Liver (tissue), 9 donors: ENCODE measurements around the gene ARHGAP4. TPM values are rescaled to one million over a fixed set of nuclear protein-coding genes. Genes with fewer than 3 reads are reported as not detected.

Source experiments
- DNase-seq: peaks from one replicate; pipeline ENCODE4 v3.0.0-alpha.2; 2017; ENCODE audit warnings: low spot score
- H3K27ac ChIP-seq, 2 donors: one replicate each; pipeline ENCODE4 v1.7.0; 2013; ENCODE audit warnings: inconsistent platforms in 2 of 2, low read length in 2 of 2, control low read depth in 1 of 2, low read depth in 1 of 2, mild to moderate bottlenecking in 1 of 2
- H3K27me3 ChIP-seq, 4 donors: one replicate each; pipeline versions ENCODE4 v1.6.1 to v1.7.0; 2013; ENCODE audit warnings: low read length in 3 of 4, inconsistent platforms in 1 of 4, mild to moderate bottlenecking in 1 of 4, moderate library complexity in 1 of 4; ENCODE audit not compliant: control insufficient read depth in 4 of 4, insufficient read depth in 4 of 4
- H3K36me3 ChIP-seq, 4 donors: one replicate each; pipeline versions ENCODE4 v1.6.1 to v1.7.0; 2013; ENCODE audit warnings: low read length in 3 of 4, mild to moderate bottlenecking in 3 of 4, low read depth in 1 of 4, moderate library complexity in 1 of 4; ENCODE audit not compliant: control insufficient read depth in 4 of 4, insufficient read depth in 3 of 4
- H3K4me1 ChIP-seq, 4 donors: one replicate each; pipeline versions ENCODE4 v1.6.1 to v1.7.0; 2013; ENCODE audit warnings: low read length in 3 of 4, mild to moderate bottlenecking in 3 of 4, moderate library complexity in 1 of 4; ENCODE audit not compliant: control insufficient read depth in 4 of 4, insufficient read depth in 4 of 4
- H3K4me3 ChIP-seq, 3 donors: one replicate each; pipeline versions ENCODE4 v1.6.1 to v1.7.0; 2013; ENCODE audit warnings: low read length in 3 of 3, control low read depth in 1 of 3, low read depth in 1 of 3, mild to moderate bottlenecking in 1 of 3
- H3K9ac ChIP-seq, 2 donors: one replicate each; pipeline ENCODE4 v1.7.0; 2013; ENCODE audit warnings: low read length in 2 of 2, mild to moderate bottlenecking in 2 of 2, moderate library complexity in 2 of 2, control low read depth in 1 of 2, low read depth in 1 of 2
- H3K9me3 ChIP-seq, 4 donors: one replicate each; pipeline versions ENCODE4 v1.6.1 to v1.7.0; 2013; ENCODE audit warnings: low read length in 3 of 4; ENCODE audit not compliant: control insufficient read depth in 4 of 4
- EGR1 ChIP-seq, 2 donors: IDR thresholded peaks; 2 replicates each; pipeline ENCODE4 v1.6.1; 2016 to 2018; ENCODE audit warnings: antibody characterized with exemption in 2 of 2, low read depth in 2 of 2
- FOXA2 ChIP-seq: IDR thresholded peaks from 2 replicates; pipeline ENCODE4 v1.6.1; 2016; ENCODE audit warnings: antibody characterized with exemption
- GABPA ChIP-seq, 2 donors: IDR thresholded peaks in 1 of 2; conservative IDR thresholded peaks in 1 of 2; 2 replicates each; pipeline ENCODE4 v1.6.1; 2016; ENCODE audit warnings: antibody characterized with exemption in 2 of 2, mild to moderate bottlenecking in 1 of 2, moderate library complexity in 1 of 2
- HNF4A ChIP-seq, 2 donors: conservative IDR thresholded peaks; 2 replicates each; pipeline ENCODE4 v1.6.1; 2016; ENCODE audit warnings: antibody characterized with exemption in 2 of 2, mild to moderate bottlenecking in 2 of 2
- HNF4G ChIP-seq: IDR thresholded peaks from 2 replicates; pipeline ENCODE4 v1.6.1; 2016; ENCODE audit warnings: antibody characterized with exemption
- JUND ChIP-seq, 2 donors: IDR thresholded peaks; 2 replicates each; pipeline ENCODE4 v1.6.1; 2016; ENCODE audit warnings: antibody characterized with exemption in 2 of 2
- NR2F2 ChIP-seq: IDR thresholded peaks from 2 replicates; pipeline ENCODE4 v1.6.1; 2016; ENCODE audit warnings: antibody characterized with exemption
- RAD21 ChIP-seq, 2 donors: IDR thresholded peaks; 2 replicates each; pipeline ENCODE4 v1.6.1; 2016; ENCODE audit warnings: antibody characterized with exemption in 2 of 2, mild to moderate bottlenecking in 2 of 2
- RXRA ChIP-seq, 2 donors: IDR thresholded peaks; 2 replicates each; pipeline ENCODE4 v1.6.1; 2017 to 2018; ENCODE audit warnings: antibody characterized with exemption in 2 of 2, mild to moderate bottlenecking in 1 of 2
- SP1 ChIP-seq: IDR thresholded peaks from 2 replicates; pipeline ENCODE4 v1.6.1; 2018; ENCODE audit warnings: antibody characterized with exemption, mild to moderate bottlenecking
- TAF1 ChIP-seq: conservative IDR thresholded peaks from 2 replicates; pipeline ENCODE4 v1.6.1; 2016; ENCODE audit warnings: antibody characterized with exemption, mild to moderate bottlenecking
- YY1 ChIP-seq: IDR thresholded peaks from 2 replicates; pipeline ENCODE4 v1.6.1; 2016; ENCODE audit warnings: antibody characterized with exemption, mild to moderate bottlenecking
- WGBS: extraction: QIAGEN DNeasy Blood & Tissue Kit; methylation state at CpG from one replicate; pipeline ENCODE4 v1.1.7; 2013; 5-methylcytosine and 5-hydroxymethylcytosine counted together
- polyA plus RNA-seq, 2 donors: library from polyadenylated mRNA; stranded (reverse) in 1 of 2; unstranded in 1 of 2; fragments of 200-250 nt in 1 of 2; fragments of >200 nt in 1 of 2; fragmentation: Nextera tagmentation in 1 of 2; extraction: Ambion mirVana in 1 of 2; gene quantifications; one replicate each; pipeline versions ENCODE4 v1.2.1 to v1.2.3, GENCODE V29; 2013 to 2015
- total RNA-seq, 2 donors: library from RNA; depleted of rRNA; stranded (reverse); fragments of >200 nt; gene quantifications; one replicate each; pipeline ENCODE4 v1.2.3, GENCODE V29; 2014
- TF ChIP-seq, protein P1 (sequence below): IDR thresholded peaks from 2 replicates; pipeline ENCODE4 v1.6.1; 2016; ENCODE audit warnings: antibody characterized with exemption
- TF ChIP-seq, protein P2 (sequence below): IDR thresholded peaks from 2 replicates; pipeline ENCODE4 v1.6.1; 2016; ENCODE audit warnings: antibody characterized with exemption
- TF ChIP-seq, protein P3 (sequence below): fragments of 150-350 bp; IDR thresholded peaks from 2 replicates; pipeline ENCODE4 v1.5.1; 2017; ENCODE audit warnings: improper control_type of control experiment, low read depth, low read length; ENCODE audit not compliant: missing input control
- TF ChIP-seq, protein P4 (sequence below): IDR thresholded peaks from 2 replicates; pipeline ENCODE4 v1.6.1; 2016; ENCODE audit warnings: antibody characterized with exemption
- donor health status: healthy.
- donor health status: healthy.
- donor health status: healthy.
- donor health status: healthy.
- donor health status: healthy.

The ARHGAP4 gene
- total and polyA plus RNA-seq, 4 donors: 3.3 to 28.1 (median 10.2) TPM

DNA sequence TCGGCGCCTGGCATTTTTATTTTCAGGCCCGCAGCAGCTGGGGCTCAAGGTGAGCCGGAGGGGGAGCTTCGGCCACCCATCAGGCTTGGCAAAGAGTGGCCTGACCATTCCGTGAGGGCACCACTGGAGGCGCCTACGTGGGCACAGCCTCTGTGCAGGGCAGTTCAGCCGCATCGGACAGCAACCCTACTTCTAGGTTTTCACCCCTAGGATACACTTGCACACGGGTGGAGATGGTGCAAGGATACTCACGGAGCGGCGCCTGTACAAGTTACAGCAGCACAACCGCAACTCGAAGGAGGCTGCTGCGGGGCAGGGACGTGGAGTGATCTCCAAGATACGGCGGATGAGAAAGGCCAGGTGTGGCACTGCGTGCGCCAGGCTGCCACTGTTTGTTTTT is 34.7 kb upstream of the ARHGAP4 start:
- H3K27me3 ChIP-seq: no peaks in the 10 kb centered on the region
- no peak for DNase-seq
- TF ChIP-seq TAF1 (no peak), HNF4G (no peak), JUND (IDR thresholded peaks at IDR 0.05) (no peak), RXRA (IDR thresholded peaks at IDR 0.05) (no peak), HNF4A (conservative IDR thresholded peaks at IDR 0.05) (no peak), EGR1 (IDR thresholded peaks at IDR 0.05; ENCODE audit: low read depth in 2 of 2) (no peak), SP1 (no peak), YY1 (no peak)
- TF ChIP-seq, protein P1, sequence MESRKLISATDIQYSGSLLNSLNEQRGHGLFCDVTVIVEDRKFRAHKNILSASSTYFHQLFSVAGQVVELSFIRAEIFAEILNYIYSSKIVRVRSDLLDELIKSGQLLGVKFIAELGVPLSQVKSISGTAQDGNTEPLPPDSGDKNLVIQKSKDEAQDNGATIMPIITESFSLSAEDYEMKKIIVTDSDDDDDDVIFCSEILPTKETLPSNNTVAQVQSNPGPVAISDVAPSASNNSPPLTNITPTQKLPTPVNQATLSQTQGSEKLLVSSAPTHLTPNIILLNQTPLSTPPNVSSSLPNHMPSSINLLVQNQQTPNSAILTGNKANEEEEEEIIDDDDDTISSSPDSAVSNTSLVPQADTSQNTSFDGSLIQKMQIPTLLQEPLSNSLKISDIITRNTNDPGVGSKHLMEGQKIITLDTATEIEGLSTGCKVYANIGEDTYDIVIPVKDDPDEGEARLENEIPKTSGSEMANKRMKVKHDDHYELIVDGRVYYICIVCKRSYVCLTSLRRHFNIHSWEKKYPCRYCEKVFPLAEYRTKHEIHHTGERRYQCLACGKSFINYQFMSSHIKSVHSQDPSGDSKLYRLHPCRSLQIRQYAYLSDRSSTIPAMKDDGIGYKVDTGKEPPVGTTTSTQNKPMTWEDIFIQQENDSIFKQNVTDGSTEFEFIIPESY: no peak
- TF ChIP-seq, protein P2, sequence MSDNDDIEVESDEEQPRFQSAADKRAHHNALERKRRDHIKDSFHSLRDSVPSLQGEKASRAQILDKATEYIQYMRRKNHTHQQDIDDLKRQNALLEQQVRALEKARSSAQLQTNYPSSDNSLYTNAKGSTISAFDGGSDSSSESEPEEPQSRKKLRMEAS: no peak
- no peak overlapping the region for H3K9ac ChIP-seq
- 95% methylated on average over 22 of the region's 22 CpGs for WGBS
- peaks cover 23 to 85% (median 40%) of the 10 kb centered on the region in 4 donors for H3K36me3 ChIP-seq
- no peak overlapping the region for H3K27ac ChIP-seq
- H3K9me3 ChIP-seq: no peaks in the 10 kb centered on the region
- no peak overlapping the region for H3K4me3 ChIP-seq
- peaks cover 0 to 8% (median under 1%) of the 10 kb centered on the region in 4 donors for H3K4me1 ChIP-seq

DNA sequence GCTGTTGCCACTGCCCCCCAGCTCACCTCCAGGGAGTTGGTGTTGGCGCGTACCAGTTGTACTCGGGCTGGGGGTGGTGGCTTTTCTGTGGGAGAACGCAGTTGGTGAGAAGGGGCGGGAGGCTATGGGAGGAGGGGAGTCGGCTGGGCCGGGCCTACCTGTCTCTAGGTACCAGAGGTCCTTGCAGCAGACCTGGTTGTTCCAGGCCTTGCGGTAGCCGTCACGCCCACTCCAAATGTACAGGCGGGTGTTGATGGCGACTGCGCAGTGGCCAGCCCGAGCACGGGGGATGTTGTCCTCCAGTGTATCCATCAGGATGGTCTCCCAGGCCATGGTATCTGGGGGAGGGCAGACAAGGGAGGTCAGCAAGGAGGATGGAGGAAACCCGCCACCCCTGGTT is 34.0 kb upstream of the ARHGAP4 start:
- WGBS: 95% methylated on average over 16 of the region's 16 CpGs
- no peak for DNase-seq

More for the DNA sequence above, 34.0 kb upstream of the ARHGAP4 start:
- no peak overlapping the region for H3K4me3 ChIP-seq
- no peak overlapping the region for H3K9ac ChIP-seq
- no peak for TF ChIP-seq RAD21 (IDR thresholded peaks at IDR 0.05)
- TF ChIP-seq FOXA2: no peak
- no peak for TF ChIP-seq HNF4G
- TF ChIP-seq, protein P3, sequence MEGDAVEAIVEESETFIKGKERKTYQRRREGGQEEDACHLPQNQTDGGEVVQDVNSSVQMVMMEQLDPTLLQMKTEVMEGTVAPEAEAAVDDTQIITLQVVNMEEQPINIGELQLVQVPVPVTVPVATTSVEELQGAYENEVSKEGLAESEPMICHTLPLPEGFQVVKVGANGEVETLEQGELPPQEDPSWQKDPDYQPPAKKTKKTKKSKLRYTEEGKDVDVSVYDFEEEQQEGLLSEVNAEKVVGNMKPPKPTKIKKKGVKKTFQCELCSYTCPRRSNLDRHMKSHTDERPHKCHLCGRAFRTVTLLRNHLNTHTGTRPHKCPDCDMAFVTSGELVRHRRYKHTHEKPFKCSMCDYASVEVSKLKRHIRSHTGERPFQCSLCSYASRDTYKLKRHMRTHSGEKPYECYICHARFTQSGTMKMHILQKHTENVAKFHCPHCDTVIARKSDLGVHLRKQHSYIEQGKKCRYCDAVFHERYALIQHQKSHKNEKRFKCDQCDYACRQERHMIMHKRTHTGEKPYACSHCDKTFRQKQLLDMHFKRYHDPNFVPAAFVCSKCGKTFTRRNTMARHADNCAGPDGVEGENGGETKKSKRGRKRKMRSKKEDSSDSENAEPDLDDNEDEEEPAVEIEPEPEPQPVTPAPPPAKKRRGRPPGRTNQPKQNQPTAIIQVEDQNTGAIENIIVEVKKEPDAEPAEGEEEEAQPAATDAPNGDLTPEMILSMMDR: no peak
- TF ChIP-seq, protein P2: no peak
- no peak for TF ChIP-seq NR2F2
- TF ChIP-seq RXRA (IDR thresholded peaks at IDR 0.05): no peak
- TF ChIP-seq JUND (IDR thresholded peaks at IDR 0.05): no peak
- TF ChIP-seq, protein P4, sequence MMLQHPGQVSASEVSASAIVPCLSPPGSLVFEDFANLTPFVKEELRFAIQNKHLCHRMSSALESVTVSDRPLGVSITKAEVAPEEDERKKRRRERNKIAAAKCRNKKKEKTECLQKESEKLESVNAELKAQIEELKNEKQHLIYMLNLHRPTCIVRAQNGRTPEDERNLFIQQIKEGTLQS: no peak
- no peak for TF ChIP-seq GABPA (IDR thresholded peaks at IDR 0.05 in 1 of 2, conservative IDR thresholded peaks at IDR 0.05 in 1 of 2)
- no peak for TF ChIP-seq YY1
- no peak for TF ChIP-seq HNF4A (conservative IDR thresholded peaks at IDR 0.05)
- H3K4me1 ChIP-seq: peaks cover 0 to under 1% (median 0%) of the 10 kb centered on the region in 4 donors
- no peaks in the 10 kb centered on the region for H3K9me3 ChIP-seq
- H3K27me3 ChIP-seq: no peaks in the 10 kb centered on the region
- H3K36me3 ChIP-seq: peaks cover 23 to 92% (median 40%) of the 10 kb centered on the region in 4 donors
- H3K27ac ChIP-seq: no peak overlapping the region
